Natural killer cell treated with Interleukin-12 subunit alpha and Interleukin-12 subunit beta and Interleukin-15 and Interleukin-18, amount 100 ng/mL, for 72 hours (primary cell): ENCODE measurements around the gene PLEKHA8. TPM values are rescaled to one million over a fixed set of nuclear protein-coding genes. Genes with fewer than 3 reads are reported as not detected.
A peak's percentile ranks its signal among the peaks of the same experiment; 100 is the strongest.

Source experiments
- ATAC-seq, 2 donors: fragments of 150-1000 bp; cut with Tn5 transposase in 1 of 2; sonication (Bioruptor Pico), chemical (Tn5 transposase) in 1 of 2; 2 replicates each; pipeline ENCODE4 v1.10.0; 2021
- DNase-seq: peaks from one replicate; pipeline ENCODE4 v3.0.0; 2022; ENCODE audit warnings: low spot score
- H3K27ac Mint-ChIP-seq, 2 donors: 1 replicate in 1 of 2; 2 replicates in 1 of 2; pipeline ENCODE4 v1.8.0; 2022; ENCODE audit warnings: mixed read lengths in 2 of 2, mild to moderate bottlenecking in 1 of 2, moderate library complexity in 1 of 2
- H3K27me3 Mint-ChIP-seq, 2 donors: 1 replicate in 1 of 2; 2 replicates in 1 of 2; pipeline ENCODE4 v1.8.0; 2022; ENCODE audit warnings: mixed read lengths in 2 of 2
- H3K36me3 Mint-ChIP-seq: one replicate; pipeline ENCODE4 v1.8.0; 2022; ENCODE audit warnings: mixed read lengths
- H3K4me1 Mint-ChIP-seq, 2 donors: 1 replicate in 1 of 2; 2 replicates in 1 of 2; pipeline ENCODE4 v1.8.0; 2022; ENCODE audit warnings: low read depth in 2 of 2, mixed read lengths in 2 of 2, mild to moderate bottlenecking in 1 of 2
- H3K4me3 Mint-ChIP-seq: one replicate; pipeline ENCODE4 v1.8.0; 2022; ENCODE audit warnings: mixed read lengths
- H3K9me3 Mint-ChIP-seq: 2 replicates; pipeline ENCODE4 v1.8.0; 2022; ENCODE audit warnings: mixed read lengths
- total RNA-seq, 2 donors: library from RNA; stranded (reverse); gene quantifications; one replicate each; pipeline ENCODE4 v1.2.3, GENCODE V29; 2022

The PLEKHA8 gene
- total RNA-seq, 2 donors from 2014 or later, result 15.0 to 17.1 TPM

- Mint-ChIP-seq H3K4me1 (peaks cover 54 to 56% of the 10 kb centered on the region in 2 donors), H3K27ac (peak overlapping the region; percentile 6 to 99)
Observed at GRCh38 chr7:30159698-30160143, 131.5 kb downstream of the PLEKHA8 start.

GRCh38 chr7:30160329-30160728 is 132.1 kb downstream of the PLEKHA8 start:
- no peak for ATAC-seq
- peaks cover 55 to 57% of the 10 kb centered on the region in 2 donors for H3K4me1 Mint-ChIP-seq
- peak overlapping the region; percentile 6 to 99 for H3K27ac Mint-ChIP-seq
- DNase-seq, result no peak
- H3K27me3 Mint-ChIP-seq, result no peaks in the 10 kb centered on the region
- no peaks in the 10 kb centered on the region for H3K9me3 Mint-ChIP-seq
- peak overlapping the region; percentile 55 for H3K4me3 Mint-ChIP-seq
- no peaks in the 10 kb centered on the region for H3K36me3 Mint-ChIP-seq

More at GRCh38 chr7:30159698-30160143, 131.5 kb downstream of the PLEKHA8 start:
- ATAC-seq (peak; percentile 52 to 55), DNase-seq (no peak)
- H3K27me3 Mint-ChIP-seq, result no peaks in the 10 kb centered on the region
- no peaks in the 10 kb centered on the region for H3K9me3 Mint-ChIP-seq
- H3K4me3 Mint-ChIP-seq, result peak overlapping the region; percentile 55
- H3K36me3 Mint-ChIP-seq, result no peaks in the 10 kb centered on the region

- Mint-ChIP-seq H3K4me3 (peak overlapping the region; percentile 98), H3K27me3 (no peaks in the 10 kb centered on the region), H3K36me3 (no peaks in the 10 kb centered on the region), H3K4me1 (peaks cover 50 to 57% of the 10 kb centered on the region in 2 donors), H3K9me3 (no peaks in the 10 kb centered on the region), H3K27ac (peak overlapping the region; percentile 94 to 99)
- ATAC-seq, result no peak
- DNase-seq, result no peak
Observed at GRCh38 chr7:30162133-30162532, 133.9 kb downstream of the PLEKHA8 start.

GRCh38 chr7:30162622-30163124 is 134.5 kb downstream of the PLEKHA8 start:
- no peak for DNase-seq
- Mint-ChIP-seq H3K4me3 (peak overlapping the region; percentile 98), H3K27ac (peak overlapping the region; percentile 94 to 99), H3K9me3 (no peaks in the 10 kb centered on the region), H3K4me1 (peaks cover 47 to 57% of the 10 kb centered on the region in 2 donors), H3K36me3 (no peaks in the 10 kb centered on the region), H3K27me3 (no peaks in the 10 kb centered on the region)
- peak; percentile 46 to 66 for ATAC-seq

GRCh38 chr7:30163231-30163894 is 135.2 kb downstream of the PLEKHA8 start:
- Mint-ChIP-seq H3K27ac (peak overlapping the region; percentile 94 to 99), H3K4me1 (peaks cover 47 to 57% of the 10 kb centered on the region in 2 donors)

GRCh38 chr7:30164567-30164966 is 136.4 kb downstream of the PLEKHA8 start:
- no peaks in the 10 kb centered on the region for H3K9me3 Mint-ChIP-seq
- peak overlapping the region; percentile 49 for H3K4me3 Mint-ChIP-seq
- ATAC-seq (no peak), DNase-seq (no peak)
- H3K4me1 Mint-ChIP-seq, result peaks cover 44 to 50% of the 10 kb centered on the region in 2 donors
- peak overlapping the region; percentile 94 to 99 for H3K27ac Mint-ChIP-seq
- no peaks in the 10 kb centered on the region for H3K36me3 Mint-ChIP-seq
- H3K27me3 Mint-ChIP-seq, result no peaks in the 10 kb centered on the region

More at GRCh38 chr7:30163231-30163894, 135.2 kb downstream of the PLEKHA8 start:
- Mint-ChIP-seq H3K36me3 (no peaks in the 10 kb centered on the region), H3K9me3 (no peaks in the 10 kb centered on the region), H3K4me3 (peak overlapping the region; percentile 98), H3K27me3 (no peaks in the 10 kb centered on the region)
- DNase-seq (peak; percentile 85), ATAC-seq (peak; percentile 90)

- Mint-ChIP-seq H3K27ac (no peak overlapping the region), H3K9me3 (no peaks in the 10 kb centered on the region), H3K4me3 (no peak overlapping the region), H3K27me3 (no peaks in the 10 kb centered on the region), H3K36me3 (no peaks in the 10 kb centered on the region), H3K4me1 (peaks cover 34 to 39% of the 10 kb centered on the region in 2 donors)
- ATAC-seq (no peak), DNase-seq (no peak)
Observed at GRCh38 chr7:30165590-30165989, 137.4 kb downstream of the PLEKHA8 start.

GRCh38 chr7:30166155-30166840 is 138.1 kb downstream of the PLEKHA8 start:
- DNase-seq (no peak), ATAC-seq (no peak)
- Mint-ChIP-seq H3K4me3 (no peak overlapping the region), H3K4me1 (peaks cover 29 to 32% of the 10 kb centered on the region in 2 donors), H3K9me3 (no peaks in the 10 kb centered on the region), H3K27ac (no peak overlapping the region), H3K27me3 (no peaks in the 10 kb centered on the region), H3K36me3 (no peaks in the 10 kb centered on the region)

GRCh38 chr7:30166841-30167235 is 138.6 kb downstream of the PLEKHA8 start:
- no peak for DNase-seq
- Mint-ChIP-seq H3K36me3 (no peaks in the 10 kb centered on the region), H3K4me1 (peaks cover 27 to 30% of the 10 kb centered on the region in 2 donors), H3K9me3 (no peaks in the 10 kb centered on the region), H3K27ac (no peak overlapping the region), H3K4me3 (no peak overlapping the region), H3K27me3 (no peaks in the 10 kb centered on the region)
- ATAC-seq, result no peak

GRCh38 chr7:30167901-30168300 is 139.7 kb downstream of the PLEKHA8 start:
- Mint-ChIP-seq H3K4me1 (peaks cover 19 to 22% of the 10 kb centered on the region in 2 donors), H3K9me3 (no peaks in the 10 kb centered on the region), H3K4me3 (no peak overlapping the region), H3K36me3 (no peaks in the 10 kb centered on the region), H3K27ac (peak overlapping the region in 1 of 2 donors; percentile 66), H3K27me3 (no peaks in the 10 kb centered on the region)
- ATAC-seq, result no peak
- no peak for DNase-seq

GRCh38 chr7:30168835-30169573 is 140.8 kb downstream of the PLEKHA8 start:
- Mint-ChIP-seq H3K9me3 (no peaks in the 10 kb centered on the region), H3K4me1 (peaks cover 8 to 15% of the 10 kb centered on the region in 2 donors), H3K36me3 (no peaks in the 10 kb centered on the region), H3K27me3 (no peaks in the 10 kb centered on the region), H3K27ac (no peak overlapping the region), H3K4me3 (no peak overlapping the region)
- ATAC-seq (no peak), DNase-seq (no peak)

- no peaks in the 10 kb centered on the region for H3K9me3 Mint-ChIP-seq
- no peak overlapping the region for H3K27ac Mint-ChIP-seq
- DNase-seq (no peak), ATAC-seq (no peak)
- H3K4me1 Mint-ChIP-seq, result peaks cover 2 to 10% of the 10 kb centered on the region in 2 donors
- H3K27me3 Mint-ChIP-seq, result no peaks in the 10 kb centered on the region
- no peaks in the 10 kb centered on the region for H3K36me3 Mint-ChIP-seq
- H3K4me3 Mint-ChIP-seq, result no peak overlapping the region
Observed at GRCh38 chr7:30169579-30169978, 141.4 kb downstream of the PLEKHA8 start.

GRCh38 chr7:30170476-30171205 is 142.4 kb downstream of the PLEKHA8 start:
- Mint-ChIP-seq H3K9me3 (no peaks in the 10 kb centered on the region), H3K27ac (no peak overlapping the region), H3K36me3 (no peaks in the 10 kb centered on the region), H3K27me3 (no peaks in the 10 kb centered on the region), H3K4me1 (peaks cover 8 to 12% of the 10 kb centered on the region in 2 donors), H3K4me3 (no peak overlapping the region)
- ATAC-seq (no peak), DNase-seq (no peak)
